ENCODE measurements around the gene CHIT1.

- TF ChIP-seq SUZ12 (IDR thresholded peaks at IDR 0.05; ENCODE audit: extremely low read depth, insufficient read depth, insufficient read length) (no peak), YY1 (IDR thresholded peaks at IDR 0.05; ENCODE audit: insufficient read depth, insufficient read length) (no peak), ZNF274 (IDR thresholded peaks at IDR 0.05; ENCODE audit: low read depth, low read length) (no peak)
Observed at GRCh38 chr1:203207751-203208150, 21.7 kb downstream of the CHIT1 start.

All from NT2/D1 (cell line).